HG03039 (cell line): ENCODE results near the gene ACLY.
A peak's percentile ranks its signal among the peaks of the same experiment; 100 is the strongest.
"Not testable (repeated sequence)": the region's sequence is repeated elsewhere in the genome, so short reads cannot be mapped to it uniquely, and the experiment has no call there.

Experiments used
- ATAC-seq: cut with Tn5 transposase; IDR thresholded peaks from one replicate; pipeline ENCODE4 v1.9.1; 2021; ENCODE audit warnings: mild to moderate bottlenecking, moderate library complexity; ENCODE audit not compliant: unreplicated experiment

ACLY gene

DNA sequence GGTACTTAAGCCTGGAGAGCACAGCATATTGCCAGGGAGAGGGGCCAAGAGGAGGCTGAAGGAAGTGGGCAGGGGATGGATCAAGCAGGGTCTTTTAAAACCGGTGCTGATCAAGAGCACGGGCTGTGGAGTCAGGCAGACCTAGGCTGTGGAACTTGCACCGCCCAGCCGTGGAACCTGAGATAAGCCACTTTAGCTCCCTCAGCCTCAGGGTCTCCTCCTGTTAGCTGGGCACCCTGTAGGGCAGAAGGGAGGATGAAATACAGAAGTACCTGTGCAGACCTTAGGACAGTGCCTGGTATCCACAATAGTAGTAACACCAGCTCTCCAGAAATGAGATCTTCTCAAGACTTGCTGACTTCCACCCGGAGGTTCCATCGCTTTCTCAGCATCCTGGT is 20.9 kb upstream of the ACLY start:
- no peak for ATAC-seq

DNA sequence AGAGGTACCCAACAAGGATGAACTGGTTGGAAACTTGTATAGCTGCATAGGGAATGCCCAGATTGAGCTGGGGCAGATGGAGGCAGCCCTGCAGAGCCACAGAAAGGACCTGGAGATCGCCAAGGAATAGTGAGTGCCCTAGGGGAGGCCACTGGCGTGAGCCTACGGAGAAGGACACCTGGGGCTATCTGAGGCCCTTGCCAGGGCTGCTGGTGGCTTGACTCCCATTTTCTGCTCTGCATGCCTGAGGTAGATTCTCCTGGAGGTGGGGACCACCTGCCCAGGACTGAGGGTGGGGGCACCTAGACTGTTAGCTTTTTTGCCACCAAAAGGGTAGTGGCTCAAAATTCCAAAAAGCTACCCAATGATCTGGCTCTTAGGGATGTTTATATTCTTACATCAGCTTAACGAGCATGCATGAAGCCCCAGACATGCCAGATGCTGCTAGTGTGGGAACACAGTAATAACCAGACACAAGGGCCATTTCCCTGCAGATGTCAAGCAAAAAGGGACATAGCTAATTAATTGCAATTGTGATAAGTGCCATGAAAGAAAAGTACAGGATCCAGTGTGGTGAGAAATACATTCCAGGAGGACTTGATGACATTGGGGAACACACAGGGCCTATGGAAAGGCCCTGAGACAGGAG is 20.4 kb upstream of the ACLY start:
- ATAC-seq: no peak

DNA sequence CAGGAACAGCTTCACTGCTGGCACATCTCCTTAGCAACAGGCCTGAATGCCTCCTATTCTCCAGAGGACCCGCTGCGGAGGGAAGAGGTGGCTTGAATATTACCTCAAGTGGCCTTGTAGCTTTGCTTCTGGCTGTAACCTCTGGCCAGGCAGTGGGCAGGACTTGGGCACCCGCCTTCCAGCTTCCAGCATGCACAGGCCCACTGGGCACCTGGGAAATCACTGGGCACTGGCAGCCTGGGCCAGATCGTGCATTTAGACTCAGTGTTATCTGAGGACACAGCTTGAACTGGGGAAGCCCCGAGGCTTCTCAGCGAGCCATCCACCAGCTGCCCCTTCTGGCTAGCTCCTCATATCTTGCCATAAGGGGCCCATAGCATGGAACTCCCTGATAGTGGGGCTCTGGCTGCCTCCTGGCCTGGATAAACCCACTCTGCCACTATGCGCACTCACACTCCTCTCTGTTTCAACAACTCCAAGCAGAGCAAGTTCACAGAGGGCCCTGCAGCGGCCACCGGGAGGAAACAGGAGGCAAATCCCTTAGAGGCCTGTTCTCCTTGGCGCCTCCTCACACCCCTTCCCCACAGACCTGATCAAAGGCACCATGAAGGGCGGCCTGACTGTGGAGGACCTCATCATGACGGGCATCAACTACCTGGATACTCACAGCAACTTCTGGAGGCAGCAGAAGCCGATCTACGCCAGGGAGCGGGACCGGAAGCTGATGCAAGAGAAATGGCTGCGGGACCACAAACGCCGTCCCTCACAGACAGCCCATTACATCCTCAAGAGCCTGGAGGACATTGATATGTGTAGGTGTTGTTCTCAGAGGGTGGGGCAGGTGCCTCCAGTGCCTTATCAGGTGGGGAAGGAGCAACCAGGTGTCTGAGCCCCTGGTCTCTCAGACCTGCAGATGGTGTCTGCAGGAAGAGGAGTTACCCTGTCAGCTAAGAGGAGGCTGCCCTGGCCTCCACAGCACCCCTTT is 19.5 kb upstream of the ACLY start:
- no peak for ATAC-seq

DNA sequence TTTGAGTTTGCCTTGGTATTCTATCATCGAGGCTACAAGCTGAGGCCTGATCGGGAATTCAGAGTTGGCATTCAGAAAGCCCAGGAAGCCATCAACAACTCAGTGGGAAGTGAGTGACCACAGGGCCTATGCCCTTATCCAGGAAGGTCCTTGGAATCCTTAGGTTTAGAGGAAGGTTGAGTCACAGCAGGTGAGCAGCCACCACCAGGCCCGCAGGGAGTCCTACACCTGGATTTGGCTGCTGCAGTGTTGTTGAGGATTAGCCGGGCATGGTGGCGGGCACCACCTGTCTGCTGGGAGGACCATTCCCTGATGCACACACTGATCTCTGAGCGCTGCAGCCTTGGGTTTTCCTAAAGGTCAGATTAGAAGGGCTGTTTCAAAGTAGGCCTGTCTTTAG is 16.9 kb upstream of the ACLY start:
- no peak for ATAC-seq

DNA sequence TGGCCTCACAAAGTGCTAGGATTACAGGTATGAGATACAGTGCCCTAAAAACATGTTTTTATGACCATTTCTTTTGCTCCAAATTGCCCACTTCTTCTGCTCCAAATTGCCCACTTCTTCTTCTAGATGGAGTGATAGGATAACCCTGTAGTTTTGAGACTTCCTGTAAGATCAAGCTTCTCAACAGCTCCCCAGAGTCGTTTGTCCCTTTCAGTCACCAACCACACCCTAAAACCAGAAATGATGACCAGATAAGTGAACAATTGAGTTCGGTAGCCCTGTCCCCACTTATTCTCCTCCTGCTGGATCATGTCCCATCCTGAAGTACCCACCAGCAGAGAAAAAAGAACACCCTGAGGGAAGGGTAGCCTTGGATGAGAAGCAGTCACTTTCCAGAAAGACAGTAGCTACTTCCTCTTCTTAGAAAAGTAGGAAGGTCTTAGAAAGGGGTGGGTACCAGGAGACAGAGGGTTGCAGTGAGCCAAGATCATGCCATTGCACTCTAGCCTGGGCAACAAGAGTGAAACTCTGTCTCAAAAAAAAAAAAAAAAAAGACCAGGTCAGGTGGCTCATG is 14.2 kb upstream of the ACLY start:
- no peak for ATAC-seq

DNA sequence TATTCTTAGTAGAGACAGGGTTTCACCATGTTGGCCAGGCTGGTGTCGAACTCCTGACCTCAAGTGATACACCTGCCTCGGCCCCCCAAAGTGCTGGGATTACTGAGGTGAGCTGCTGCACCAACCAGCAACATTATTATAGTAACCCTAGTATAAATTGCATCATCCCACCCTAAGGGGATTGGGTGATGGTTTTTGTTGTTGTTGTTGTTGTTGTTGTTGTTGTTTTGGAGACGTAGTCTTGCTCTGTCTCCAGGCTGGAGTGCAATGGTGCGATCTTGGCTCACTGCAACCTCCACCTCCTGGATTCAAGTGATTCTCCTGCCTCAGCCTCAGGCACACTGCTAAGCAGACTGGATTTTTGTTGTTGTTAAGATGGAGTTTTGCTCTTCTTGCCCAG is 13.0 kb upstream of the ACLY start:
- ATAC-seq: not testable (repeated sequence)

DNA sequence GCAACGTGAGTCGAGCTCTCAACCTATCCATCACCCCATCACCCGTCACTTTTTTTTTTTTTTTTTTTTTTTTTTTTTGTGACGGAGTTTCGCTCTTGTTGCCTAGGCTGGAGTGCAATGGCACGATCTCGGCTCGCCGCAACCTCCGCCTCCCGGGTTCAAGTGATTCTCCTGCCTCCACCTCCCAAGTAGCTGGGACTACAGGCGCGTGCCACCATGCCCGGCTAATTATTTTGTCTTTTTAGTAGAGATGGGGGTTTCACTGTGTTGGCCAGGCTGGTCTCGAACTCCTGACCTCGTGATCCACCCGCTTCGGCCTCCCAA is 12.0 kb upstream of the ACLY start:
- peak; percentile 20 for ATAC-seq

DNA sequence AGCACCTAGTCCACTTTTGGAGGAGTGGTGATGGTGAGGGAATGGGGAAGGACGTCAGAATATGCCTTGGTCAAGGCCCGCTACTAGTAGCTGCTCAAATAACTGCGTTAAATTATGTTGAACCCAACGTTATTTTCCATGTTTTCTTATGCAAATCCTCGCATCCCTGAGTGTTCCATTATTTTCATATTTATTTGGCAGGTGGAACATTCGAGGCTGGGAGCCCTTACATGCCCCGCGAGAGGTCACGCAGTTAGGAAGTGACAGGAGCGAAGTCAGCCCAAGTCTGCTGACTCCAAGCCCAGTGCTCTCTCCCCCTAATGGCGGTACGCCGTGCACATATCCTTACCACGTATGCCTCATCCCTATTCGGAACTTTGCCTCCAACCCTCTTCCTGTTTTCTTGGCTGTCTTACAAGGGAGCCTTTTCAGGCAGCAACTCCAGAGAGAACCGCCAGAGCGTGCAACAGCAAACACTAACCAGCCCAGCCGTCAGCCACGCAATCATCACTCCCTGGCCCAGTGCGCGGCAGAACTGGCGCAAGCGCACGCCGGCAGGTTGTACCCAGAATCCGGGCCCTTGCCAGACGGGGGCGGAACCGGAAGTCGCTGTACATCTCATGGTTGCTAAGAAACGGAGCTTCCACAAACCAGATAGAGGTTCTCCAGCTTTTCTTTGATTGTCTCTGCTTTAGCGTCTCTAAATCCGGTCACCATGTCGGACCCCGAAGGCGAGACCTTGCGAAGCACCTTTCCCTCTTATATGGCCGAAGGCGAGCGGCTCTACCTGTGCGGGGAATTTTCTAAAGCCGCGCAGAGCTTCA is 11.5 kb upstream of the ACLY start, which contains the start of gene ODAD4:
Gene ODAD4, plus strand, starts transcription at position 609 of the 824 bp plus-strand sequence. Its CDS starts 107 bp downstream, at position 716.
- ATAC-seq: peak; percentile 83

DNA sequence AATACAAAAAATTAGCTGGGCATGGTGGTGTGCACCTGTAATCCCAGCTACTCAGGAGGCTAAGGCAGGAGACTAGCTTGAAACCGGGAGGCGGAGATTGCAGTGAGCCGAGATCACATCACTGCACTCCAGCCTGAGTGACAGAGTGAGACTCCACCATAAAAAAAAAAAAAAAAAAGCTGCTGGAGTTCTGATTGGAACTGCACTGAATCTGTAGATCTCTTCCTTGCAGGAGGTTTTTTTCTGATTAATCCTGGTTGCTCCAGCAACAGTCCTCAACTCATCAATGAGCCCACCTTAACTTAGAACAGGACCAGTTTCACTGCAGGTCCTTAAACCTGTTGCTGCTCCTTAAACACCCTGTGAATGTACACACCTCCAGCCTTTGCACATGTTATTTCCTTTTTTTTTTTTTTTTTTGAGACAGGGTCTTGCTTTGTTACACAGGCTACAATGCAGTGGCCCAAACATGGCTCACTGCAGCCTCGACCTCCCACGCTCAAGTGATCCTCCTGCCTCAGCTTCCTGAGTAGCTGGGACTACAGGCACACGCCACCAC is 10.0 kb upstream of the ACLY start:
- ATAC-seq: no peak

DNA sequence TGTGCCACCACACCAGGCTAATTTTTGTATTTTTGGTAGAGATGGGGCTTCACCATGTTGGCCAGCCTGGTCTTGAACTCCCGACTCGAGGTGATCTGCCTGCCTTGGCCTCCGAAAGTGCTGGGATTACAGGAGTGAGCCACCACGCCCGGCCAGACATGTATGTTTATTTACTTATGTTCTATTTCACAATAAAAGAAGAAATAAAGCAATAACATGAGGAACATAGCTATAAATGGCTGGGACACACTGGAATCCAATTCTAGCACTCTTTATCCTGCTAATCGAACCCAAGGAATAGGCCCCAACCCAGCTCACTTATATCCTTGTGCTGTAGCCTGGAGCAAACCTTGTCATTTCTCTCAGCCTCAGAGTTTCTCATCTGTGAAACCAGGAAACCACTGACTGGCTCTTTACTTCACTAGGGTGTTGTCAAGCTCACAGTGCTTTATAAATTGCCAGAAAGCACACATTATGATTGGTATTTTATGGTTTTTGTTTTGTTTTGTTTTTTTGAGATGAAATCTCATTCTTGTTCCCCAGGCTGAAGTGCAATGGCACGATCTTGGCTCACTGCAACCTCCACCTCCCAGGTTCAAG is 7.3 kb upstream of the ACLY start:
- no peak for ATAC-seq

DNA sequence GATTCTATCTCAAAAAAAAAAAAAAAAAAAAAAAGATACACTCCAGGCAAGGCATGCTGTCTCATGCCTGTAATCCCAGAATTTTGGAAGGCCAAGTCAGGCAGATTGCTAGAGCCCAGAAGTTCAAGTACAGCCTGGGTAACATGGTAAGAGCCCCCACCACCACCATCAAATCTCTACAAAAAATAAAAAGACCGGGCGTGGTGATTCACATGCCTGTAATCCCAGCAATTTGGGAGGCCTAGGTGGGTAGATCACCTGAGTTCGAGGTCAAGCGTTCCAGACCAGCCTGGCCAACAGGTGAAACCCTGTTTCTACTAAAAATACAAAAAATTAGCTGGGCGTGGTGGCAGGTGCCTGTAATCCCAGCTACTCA is 1.8 kb upstream of the ACLY start:
- ATAC-seq: no peak

DNA sequence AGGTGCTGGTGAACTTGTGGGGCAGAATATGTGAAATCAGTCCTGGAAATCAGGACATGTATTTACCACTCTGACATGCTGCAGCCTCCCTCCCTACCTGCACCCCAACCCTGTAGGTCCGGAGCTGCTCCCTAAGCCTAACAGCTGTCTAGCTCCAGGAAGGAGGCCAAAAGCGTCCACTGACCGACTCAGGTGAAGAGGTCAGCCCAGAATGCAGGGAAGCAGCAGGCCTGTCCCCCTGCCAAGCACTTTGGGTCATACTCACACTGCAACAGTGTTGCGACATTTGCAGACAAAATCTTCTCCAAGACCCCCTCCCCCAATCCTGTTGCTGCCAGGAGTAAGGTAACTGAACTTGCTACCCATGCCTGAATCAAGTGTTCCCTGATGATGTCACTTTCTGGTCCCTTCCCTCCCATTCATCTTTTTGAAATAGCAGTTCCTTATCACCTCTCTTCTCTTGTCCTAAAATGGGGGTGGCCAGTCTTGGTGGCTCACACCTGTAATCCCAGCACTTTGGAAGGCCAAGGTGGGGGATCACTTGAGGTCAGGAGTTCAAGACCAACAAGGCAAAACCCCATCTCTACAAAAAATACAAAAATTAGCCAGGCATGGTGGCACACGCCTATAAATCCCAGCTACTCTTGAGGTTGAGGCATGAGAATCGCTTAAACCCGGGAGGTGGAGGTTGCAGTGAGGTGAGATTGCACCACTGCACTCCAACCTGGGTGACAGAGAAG is 1.3 kb upstream of the ACLY start:
- no peak for ATAC-seq

DNA sequence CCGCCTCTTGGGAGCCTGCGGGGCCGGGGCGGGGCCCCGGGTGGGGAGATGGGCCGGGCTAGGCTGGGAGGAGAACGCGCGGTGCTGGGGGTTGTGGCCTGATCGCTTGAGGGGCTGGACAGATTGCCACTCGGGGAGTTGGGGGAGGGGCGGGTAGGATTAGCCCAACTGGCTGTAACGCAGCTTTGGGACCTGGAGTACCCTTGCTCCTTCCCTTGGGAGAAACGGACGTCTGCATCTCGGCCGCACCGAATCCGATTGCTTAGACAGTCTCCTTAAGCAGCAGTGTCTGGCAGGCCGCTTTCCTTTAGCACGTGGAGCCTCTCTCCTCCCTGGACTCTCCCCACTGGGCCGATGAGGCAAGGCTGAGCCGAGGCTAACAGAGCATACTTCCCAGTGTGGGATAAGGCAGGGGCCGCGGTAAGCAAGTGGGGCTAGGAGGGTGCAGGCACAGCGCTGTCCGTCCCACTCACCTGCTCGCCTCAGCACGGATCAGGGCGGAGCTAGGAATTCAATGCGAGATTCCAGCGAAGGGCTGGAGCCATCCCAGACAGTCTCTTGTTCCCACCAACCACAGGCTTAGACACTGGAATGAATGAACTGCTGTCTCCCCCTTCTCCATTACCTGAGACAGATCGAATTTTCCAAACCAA is 540 bp upstream of the ACLY start:
- no peak for ATAC-seq

DNA sequence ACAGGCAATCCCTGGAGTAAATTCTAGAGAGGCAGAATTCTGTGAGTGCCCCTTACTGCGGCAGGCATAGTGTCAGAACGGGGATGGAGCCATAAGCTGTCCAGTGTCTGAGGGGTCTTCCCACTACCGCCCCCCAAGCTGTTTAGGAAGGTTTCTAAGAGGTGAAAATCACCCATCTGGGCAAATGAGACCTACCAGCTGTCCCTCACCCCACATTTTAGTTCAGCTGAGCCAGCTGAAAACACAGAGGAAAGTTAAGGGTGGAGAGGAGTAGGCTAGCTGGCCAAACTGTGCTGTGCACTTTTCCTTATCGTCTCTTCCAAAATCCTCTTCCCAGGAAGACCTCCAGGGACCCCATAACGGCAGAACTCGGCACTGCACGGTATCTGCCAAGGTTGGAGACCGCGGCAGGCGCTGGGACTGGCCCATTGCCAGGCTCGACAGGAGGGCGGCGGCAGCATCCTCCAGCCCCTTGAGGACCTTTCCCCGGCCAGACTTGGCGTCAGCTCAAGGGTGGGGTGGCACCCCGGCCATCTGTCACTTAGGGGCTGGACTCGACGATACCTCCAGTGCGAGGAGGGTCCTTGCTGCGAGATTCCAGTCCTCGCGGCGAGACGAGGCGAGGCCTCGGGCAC is 955 bp downstream of the ACLY start:
- no peak for ATAC-seq

DNA sequence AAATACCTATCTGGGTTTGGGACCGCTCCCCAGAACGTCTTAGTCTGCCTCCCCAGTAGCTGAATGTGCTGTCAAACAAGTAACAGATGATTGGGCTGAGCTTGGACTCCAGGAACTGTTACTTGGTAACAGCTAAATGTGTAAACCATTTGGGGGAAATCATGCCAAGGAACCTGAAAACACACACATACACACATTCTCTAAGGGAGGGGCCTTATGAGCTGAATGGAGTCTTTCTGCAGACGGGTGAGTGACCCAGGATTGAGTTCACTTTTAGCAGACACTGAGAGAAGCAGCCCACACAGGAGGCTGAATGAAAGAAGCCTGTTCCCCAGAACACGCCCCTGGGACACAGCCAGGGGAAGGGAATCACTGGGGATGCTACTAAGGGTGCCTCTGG is 1.6 kb downstream of the ACLY start:
- ATAC-seq: no peak

DNA sequence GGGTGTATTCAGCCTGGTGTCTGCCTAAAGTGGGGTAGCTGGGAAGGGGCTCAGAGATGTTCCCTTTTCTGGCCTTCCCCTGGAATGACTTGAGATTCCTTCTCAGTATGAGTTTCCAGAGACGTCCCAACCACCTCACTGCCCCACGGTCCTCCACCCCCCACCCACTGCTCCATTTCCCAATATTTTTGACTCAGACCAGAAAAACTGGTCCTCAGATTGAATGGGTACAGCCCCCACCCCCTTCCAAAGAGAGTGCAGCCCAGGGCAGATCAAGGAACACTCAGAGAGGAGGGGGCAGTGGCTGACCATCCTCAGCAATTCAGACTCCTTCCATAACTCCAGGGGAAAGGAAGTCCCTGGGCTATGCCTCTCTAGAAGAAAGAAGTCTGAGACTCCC is 3.2 kb downstream of the ACLY start:
- ATAC-seq: no peak

DNA sequence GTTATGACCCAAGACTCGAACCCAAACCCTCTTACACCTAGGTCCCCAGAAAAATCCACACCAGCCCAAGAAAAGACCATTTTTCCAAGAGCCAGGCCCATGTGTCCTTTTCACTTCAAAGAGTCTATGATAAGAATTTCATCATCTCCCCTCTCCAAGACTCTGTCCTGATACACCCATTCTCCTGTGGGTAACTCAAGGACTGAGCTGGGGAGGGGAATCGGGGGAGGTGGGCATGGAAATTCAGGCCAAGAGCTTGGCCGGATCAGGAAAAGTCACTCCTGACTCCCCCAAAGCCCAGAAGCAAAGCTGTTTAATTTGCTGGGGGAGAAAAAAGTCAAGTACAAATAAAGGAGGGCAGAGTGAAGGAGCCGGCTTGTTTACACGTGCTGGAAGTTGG is 3.7 kb downstream of the ACLY start:
- no peak for ATAC-seq

DNA sequence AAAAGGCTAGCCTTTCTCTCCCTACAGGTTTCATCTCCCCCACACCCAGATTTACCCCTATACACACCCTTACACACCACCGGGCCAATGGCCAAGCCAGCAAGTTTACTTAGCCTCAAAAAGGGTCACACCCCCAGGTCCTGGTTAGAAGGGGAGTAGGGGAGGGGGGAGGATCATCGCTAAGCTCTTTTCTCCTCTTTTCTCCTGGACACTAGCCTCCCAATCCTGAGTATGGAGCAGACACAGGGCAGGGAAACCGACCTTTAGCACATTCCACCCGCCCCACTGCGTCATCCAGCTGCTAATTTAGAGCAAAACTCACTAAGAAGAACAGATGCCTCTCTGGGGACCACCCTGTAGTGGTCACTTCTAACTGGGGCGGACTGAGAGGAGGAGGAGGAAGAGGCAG is 4.4 kb downstream of the ACLY start:
- ATAC-seq: no peak

DNA sequence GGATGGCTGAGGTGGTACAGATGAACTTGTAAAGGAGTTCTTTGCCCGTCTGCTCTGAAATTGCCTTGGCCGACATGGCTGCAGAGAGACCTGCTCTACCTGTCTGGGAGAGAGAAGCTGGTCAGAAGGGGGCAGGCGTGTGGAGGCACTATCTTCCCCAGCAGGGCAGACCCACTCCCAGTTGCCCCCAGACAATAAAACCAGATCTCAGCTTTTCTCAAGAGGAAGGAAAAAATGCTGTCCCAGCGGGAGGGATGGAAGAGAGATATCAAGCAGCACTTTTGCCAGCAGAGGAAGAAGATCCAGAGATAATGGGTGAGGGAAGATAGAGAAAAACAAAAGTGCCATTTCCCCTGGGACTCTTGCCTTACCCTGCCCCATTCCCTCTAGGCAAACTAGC is 5.0 kb downstream of the ACLY start:
- no peak for ATAC-seq
